ENCODE data around the gene TRPM3. TPM values are rescaled to one million over a fixed set of nuclear protein-coding genes. Genes with fewer than 3 reads are reported as not detected.

TRPM3 gene
- total and polyA plus RNA-seq, 10 donors = 0.02 to 6.7 (median 1.6) TPM

- H3K27me3 ChIP-seq (replicated peaks in 1 of 7) = no peaks in the 10 kb centered on the region
- peaks cover 0 to 20% (median 12%) of the 10 kb centered on the region in 8 donors for H3K9me3 ChIP-seq
- TF ChIP-seq CTCF (IDR thresholded peaks at IDR 0.05 in 8 of 11, conservative IDR thresholded peaks at IDR 0.05 in 3 of 11) (no peak), POLR2AphosphoS5 (IDR thresholded peaks at IDR 0.05) (no peak), POLR2A (IDR thresholded peaks at IDR 0.05) (no peak)
- intact Hi-C loops (cut with DNase I; ENCODE audit: low total_unique reads) = no loop called here
- no peaks in the 10 kb centered on the region for H3K36me3 ChIP-seq
- H3K4me3 ChIP-seq = no peak overlapping the region
- no peak for DNase-seq
- no peak overlapping the region for H3K27ac ChIP-seq
- 78 to 95% (median 86%) methylated on average over 1 of the region's 1 CpG for WGBS, 5 donors
- H3K4me1 ChIP-seq = no peaks in the 10 kb centered on the region
Measured at GRCh38 chr9:70987986-70988385, 133.4 kb downstream of the TRPM3 start.

- H3K4me1 ChIP-seq = no peaks in the 10 kb centered on the region
- intact Hi-C loops (cut with DNase I; ENCODE audit: low total_unique reads) = no loop called here
- 88 to 99% (median 94%) methylated on average over 2 of the region's 2 CpGs for WGBS, 5 donors
Measured at GRCh38 chr9:70986984-70987383, 134.4 kb downstream of the TRPM3 start.

GRCh38 chr9:70983723-70984295 is 137.6 kb downstream of the TRPM3 start:
- Histone ChIP-seq H3K9me3 (peaks cover 0 to 22% (median 12%) of the 10 kb centered on the region in 8 donors), H3K36me3 (no peaks in the 10 kb centered on the region), H3K27ac (no peak overlapping the region), H3K4me1 (no peaks in the 10 kb centered on the region), H3K4me3 (no peak overlapping the region), H3K27me3 (replicated peaks in 1 of 7) (no peaks in the 10 kb centered on the region)
- WGBS, 5 donors = 48 to 79% (median 54%) methylated on average over 1 of the region's 1 CpG
- no peak for DNase-seq
- TF ChIP-seq CTCF (IDR thresholded peaks at IDR 0.05 in 8 of 11, conservative IDR thresholded peaks at IDR 0.05 in 3 of 11) = no peak
- no peak for TF ChIP-seq POLR2A (IDR thresholded peaks at IDR 0.05)
- no peak for TF ChIP-seq POLR2AphosphoS5 (IDR thresholded peaks at IDR 0.05)
- intact Hi-C loops (cut with DNase I; ENCODE audit: low total_unique reads) = no loop called here

More at GRCh38 chr9:70986984-70987383, 134.4 kb downstream of the TRPM3 start:
- no peak for DNase-seq
- Histone ChIP-seq H3K27ac (no peak overlapping the region), H3K9me3 (peaks cover 0 to 22% (median 12%) of the 10 kb centered on the region in 8 donors), H3K36me3 (no peaks in the 10 kb centered on the region), H3K27me3 (replicated peaks in 1 of 7) (no peaks in the 10 kb centered on the region), H3K4me3 (no peak overlapping the region)
- TF ChIP-seq POLR2AphosphoS5 (IDR thresholded peaks at IDR 0.05) = no peak
- no peak for TF ChIP-seq CTCF (IDR thresholded peaks at IDR 0.05 in 8 of 11, conservative IDR thresholded peaks at IDR 0.05 in 3 of 11)

- H3K4me1 ChIP-seq = no peaks in the 10 kb centered on the region
- H3K27me3 ChIP-seq (replicated peaks in 1 of 7) = no peaks in the 10 kb centered on the region
- no peak for DNase-seq
Measured at GRCh38 chr9:70981312-70981711, 140.1 kb downstream of the TRPM3 start.

More at GRCh38 chr9:70981312-70981711, 140.1 kb downstream of the TRPM3 start:
- intact Hi-C loops (cut with DNase I; ENCODE audit: low total_unique reads) = no loop called here
- TF ChIP-seq CTCF (IDR thresholded peaks at IDR 0.05 in 8 of 11, conservative IDR thresholded peaks at IDR 0.05 in 3 of 11) (no peak), POLR2A (IDR thresholded peaks at IDR 0.05) (no peak), POLR2AphosphoS5 (IDR thresholded peaks at IDR 0.05) (no peak)
- Histone ChIP-seq H3K36me3 (no peaks in the 10 kb centered on the region), H3K9me3 (peaks cover 0 to 22% (median 12%) of the 10 kb centered on the region in 8 donors), H3K4me3 (no peak overlapping the region), H3K27ac (no peak overlapping the region)
- 40 to 63% (median 49%) methylated on average over 1 of the region's 1 CpG for WGBS, 5 donors

Data from spleen (tissue), 11 donors.